HG03196 (cell line): ENCODE results near the gene ACMSD.
"Not testable (repeated sequence)": the region's sequence is repeated elsewhere in the genome, so short reads cannot be mapped to it uniquely, and the experiment has no call there.

Source experiments
- ATAC-seq: cut with Tn5 transposase; IDR thresholded peaks from one replicate; pipeline ENCODE4 v1.9.1; 2021; ENCODE audit not compliant: unreplicated experiment

The ACMSD gene

DNA sequence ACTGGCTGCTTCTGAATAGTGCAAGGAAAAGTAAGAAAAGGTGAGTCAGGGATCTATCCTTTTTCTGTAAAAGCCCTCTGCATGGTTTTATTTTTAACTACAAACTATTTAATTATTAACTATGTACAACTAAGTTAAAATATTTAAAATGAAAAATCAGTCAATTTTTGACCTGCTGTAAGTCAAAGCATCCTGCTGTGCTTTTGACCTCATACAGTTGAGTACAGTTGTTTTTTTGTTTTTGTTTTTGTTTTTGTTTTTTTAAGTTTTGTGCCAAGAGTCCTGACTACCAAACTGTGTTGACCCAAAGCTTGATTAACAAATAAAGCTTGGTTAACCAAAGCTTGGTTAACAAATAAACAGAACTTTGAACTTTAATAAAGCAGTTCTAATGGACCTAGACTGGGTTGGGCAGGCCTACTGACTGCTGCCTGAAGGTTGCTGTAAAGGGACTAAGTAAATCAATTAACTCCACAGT, at the start of gene ACMSD:
Gene ACMSD (plus strand): TSS at position 474 of the 478 bp plus-strand sequence. CDS start 67 bp downstream, outside the sequence.
- ATAC-seq: no peak

DNA sequence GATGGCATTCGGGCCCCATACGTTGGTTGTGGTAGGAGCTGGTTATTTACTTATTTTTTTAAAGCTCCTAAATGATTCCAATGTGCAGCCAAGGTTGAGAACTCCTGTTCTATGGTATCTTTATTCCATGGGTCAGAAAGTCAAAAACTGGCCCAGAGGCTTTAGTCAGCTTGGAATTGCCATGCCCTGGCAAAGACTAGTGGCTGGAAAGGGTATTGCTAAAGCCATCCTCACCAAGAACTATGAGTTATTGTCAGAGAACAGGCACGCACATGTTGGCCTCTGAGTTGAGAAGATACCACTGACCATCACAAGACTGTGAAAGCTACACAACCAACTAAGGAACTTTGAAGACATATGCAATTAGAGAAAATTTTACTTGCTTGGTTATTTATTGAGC, 47.9 kb upstream of the ACMSD start:
- no peak for ATAC-seq

DNA sequence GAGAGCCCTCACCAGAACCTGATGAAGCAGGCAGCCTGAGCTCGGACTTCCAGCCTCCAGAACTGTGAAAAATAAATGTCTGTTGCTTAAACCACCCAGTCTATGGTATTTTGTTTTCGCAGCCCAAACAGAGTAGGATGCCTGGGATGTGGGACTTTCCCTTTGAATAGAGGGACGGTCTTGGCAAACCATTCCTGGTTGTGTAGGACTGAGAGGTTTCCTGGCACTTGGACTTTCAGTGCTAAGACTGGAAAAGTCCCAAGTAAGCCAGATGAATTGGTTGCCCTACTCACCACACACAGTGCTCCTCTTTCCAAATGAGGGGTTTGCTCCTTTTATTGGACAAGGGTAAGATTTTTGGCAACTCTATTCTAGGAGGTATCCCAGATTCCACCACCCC, 46.8 kb upstream of the ACMSD start:
- ATAC-seq: no peak

DNA sequence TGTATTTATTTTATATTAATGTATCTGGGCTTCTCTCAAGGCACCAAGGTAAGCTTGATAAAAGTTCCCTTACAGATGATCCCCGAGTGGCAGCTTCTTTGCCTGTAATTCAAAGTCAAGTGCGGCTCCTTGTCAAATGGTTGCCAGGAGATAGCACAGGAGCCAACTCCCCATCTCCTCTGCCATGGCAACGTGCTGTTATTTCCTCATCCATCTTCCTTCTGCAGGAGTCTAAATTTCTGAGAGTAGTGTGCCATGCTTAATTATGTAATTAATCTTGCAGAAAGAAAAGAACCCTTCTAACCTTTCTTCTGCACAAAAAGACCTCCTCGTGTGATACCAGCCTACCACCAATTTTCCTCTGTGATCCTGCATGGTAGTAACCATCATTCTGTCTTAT, 46.2 kb upstream of the ACMSD start:
- ATAC-seq: no peak

DNA sequence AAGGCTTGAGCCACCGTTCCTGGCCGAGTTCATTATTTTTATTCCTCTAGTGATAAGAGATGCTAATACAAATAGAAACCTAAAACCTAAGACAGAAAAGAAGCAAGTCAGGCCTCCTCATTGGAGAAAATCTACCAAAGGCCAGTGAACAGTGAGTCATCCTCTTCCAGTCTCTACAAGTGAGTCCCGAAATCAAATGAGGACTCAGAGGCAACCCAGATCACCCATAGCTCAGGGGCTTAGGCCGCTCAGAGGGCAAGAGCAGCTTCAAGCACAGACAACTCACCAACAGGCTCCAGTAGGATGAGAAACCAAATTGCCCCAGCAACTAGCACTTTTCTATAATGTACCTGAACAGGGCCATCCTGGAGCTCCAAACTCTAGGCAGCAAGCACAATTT, 42.7 kb upstream of the ACMSD start:
- no peak for ATAC-seq

DNA sequence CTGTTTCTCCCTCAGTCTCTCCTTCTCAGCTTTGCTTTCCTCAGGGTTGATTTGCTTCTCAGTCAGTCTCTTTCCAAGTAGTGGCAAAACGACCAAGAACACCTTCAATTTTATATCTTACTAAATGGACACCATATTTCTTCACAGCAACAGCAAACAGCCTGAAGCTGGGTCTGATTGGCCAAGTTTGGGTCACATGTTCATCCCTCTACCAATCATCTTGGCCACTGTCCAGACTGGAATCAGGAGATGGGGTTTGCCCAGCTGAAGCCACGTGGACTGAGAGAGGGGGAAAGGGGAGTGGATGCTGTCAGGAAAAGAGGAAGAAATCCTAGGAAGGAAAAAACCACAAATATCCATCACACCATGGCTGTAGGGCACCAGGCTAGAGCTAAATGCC, 42.0 kb upstream of the ACMSD start:
- no peak for ATAC-seq

DNA sequence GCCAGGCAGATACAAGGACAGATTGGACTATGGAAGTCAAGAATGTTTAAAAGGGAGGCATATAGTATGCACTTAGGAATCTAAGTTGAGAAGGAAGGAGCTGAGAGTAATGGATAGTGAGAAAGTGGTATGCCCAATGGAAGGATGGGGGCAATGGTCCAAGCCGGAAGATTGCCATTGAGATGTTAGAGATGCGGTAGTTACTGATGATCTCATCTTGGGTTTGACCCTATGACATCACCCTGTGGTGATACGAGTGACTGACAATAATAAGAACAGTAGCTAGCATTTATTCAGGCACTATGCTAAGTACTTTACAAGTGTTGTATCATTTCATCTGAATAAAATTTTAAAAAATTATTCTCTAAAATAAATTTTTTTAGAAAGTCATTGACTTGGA, 38.5 kb upstream of the ACMSD start:
- no peak for ATAC-seq

DNA sequence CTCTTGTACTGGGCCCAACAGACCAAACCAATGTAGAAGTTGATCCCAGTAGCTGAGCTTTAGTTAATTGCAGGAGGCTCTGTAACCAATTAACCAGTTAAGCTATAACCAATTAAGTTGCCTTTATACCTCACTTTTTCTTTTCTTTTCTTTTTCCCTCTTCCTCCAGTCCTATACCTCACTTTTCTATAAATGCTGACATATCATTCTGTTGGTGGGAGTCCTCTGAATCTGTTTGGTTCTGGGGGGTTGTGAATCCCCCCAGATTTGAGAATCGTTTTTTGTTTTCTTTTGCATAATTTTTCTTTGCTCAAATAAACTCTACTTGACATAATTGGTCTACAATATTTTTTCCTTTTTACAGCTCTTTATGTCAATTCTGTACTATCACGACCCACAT, 38.1 kb upstream of the ACMSD start:
- ATAC-seq: no peak

DNA sequence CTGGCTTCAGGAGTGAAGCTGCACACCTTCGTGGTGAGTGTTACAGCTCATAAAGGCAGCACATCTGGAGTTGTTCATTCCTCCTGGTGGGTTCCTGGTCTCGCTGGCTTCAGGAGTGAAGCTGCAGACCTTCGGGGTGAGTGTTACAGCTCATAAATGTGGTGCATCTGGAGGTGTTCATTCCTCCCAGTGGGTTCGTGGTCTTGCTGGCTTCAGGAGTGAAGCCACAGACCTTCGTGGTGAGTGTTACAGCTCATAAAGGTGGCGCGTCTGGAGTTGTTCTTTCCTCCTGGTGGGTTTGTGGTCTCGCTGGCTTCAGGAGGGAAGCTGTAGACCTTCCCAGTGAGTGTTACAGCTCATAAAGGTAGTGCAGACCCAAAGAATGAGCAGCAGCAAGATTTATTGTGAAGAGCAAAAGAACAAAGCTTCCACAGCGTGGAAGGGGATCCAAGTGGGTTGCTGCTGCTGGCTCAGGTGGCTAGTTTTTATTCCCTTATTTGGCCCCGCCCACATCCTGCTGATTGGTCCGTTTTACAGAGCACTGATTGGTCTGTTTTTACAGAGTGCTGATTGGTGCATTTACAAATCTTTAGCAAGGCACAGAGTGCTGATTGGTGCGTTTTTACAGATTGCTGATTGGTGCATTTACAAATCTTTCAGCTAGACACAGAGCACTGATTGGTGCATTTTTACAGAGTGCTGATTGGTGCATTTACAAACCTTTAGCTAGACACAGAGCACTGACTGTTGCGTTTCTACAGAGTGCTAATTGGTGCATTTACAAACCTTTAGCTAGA, 34.6 kb upstream of the ACMSD start:
- not testable (repeated sequence) for ATAC-seq

DNA sequence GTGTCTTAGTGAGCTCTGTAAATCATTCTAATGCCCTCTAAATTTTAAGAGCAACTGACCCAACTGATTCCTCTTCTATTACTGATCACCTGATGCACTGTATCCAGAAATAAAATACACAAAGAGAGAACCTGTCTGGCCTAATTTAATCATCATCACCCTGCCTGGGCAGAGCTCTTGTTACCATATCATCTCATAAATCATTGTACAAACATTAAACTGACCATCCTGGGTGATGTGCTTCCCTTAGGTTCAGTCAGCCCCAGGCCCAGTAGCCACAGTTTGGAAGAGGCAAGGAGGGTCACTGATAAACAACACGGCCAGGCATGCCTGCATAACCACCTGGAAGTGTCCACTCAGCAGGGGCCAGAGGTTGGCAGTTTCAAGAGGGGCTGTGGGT, 22.7 kb upstream of the ACMSD start:
- no peak for ATAC-seq

DNA sequence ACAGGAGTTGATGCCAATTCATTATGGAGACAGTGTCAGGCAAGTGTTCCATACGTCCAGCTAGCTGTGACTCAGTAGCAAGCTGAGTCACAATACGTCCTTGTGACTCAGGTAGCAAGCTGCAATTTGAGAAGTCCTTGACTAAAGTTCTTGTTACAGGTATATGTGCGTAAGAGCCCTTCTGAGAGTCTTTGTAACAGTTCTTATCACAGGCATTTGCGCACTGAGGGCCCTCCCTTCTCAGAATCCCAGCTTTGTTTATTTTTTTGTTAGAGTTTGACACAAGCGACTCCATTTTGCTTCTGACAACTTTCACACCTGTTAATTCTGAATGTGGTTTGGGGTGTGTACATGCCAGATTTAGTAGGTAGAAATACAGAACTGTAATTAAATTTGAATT, 20.1 kb upstream of the ACMSD start:
- no peak for ATAC-seq

DNA sequence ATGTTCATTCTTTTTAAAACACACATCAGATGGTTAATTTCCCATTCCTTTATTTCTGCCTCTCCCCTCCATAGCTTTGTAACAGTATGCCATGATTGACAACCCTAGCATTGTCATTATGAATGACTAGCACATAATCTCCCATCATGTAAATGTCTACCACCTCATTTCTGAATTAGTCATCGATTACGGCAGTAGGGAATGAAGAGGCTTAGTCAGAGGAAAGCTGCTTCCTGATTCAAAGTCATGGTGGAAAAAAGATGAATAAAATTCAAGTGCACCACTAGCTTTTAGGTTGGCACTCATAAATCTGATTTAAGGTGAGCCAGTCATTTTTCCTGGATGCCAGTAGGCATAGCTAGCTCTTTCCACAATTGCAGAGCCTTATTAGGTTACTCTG, 19.1 kb upstream of the ACMSD start:
- ATAC-seq: no peak

DNA sequence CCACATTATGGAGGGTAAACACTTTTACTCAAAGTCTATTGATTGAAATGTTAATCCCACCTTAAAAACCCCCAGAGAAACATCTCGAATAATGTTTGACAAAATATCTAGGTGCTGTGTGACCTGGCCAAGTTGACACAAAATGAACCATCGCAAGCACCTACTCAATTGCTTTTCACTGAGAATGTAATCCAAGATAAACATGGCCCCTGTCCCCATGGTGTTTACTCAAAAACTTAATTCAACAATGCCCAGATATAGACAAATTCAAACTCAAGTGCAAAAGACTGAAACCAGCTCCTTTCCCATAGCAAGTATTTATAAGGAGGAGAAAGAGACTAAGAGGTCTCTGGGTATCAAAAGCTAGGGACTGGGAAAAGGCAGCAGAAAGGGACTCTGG, 15.0 kb upstream of the ACMSD start:
- ATAC-seq: no peak

DNA sequence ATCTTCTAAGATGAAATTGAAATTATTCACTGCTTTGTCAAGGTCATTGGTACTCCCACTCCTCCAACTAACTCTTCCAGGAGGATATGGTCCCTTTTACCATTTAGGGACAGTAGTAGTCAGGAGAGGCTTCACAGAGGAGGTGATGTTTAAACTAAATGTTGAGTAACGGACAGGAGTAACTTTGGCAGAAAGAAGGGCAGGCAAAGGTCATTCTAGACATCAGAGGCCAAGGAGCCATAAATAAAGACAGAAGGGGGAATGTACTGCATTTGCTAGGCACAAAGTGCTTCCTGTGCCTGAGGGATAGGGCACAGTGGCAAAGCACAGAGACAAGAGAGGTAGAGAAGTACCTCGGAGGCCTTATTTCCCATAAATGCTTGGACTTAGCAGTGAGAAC, 14.6 kb upstream of the ACMSD start:
- no peak for ATAC-seq

DNA sequence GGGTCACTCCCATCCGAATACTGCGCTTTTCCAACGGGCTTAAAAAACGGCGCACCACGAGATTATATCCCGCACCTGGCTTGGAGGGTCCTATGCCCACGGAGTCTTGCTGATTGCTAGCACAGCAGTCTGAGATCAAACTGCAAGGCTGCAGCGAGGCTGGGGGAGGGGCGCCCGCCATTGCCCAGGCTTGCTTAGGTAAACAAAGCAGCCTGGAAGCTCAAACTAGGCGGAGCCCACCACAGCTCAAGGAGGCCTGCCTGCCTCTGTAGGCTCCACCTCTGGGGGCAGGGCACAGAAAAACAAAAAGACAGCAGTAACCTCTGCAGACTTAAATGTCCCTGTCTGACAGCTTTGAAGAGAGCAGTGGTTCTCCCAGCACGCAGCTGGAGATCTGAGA, 12.7 kb upstream of the ACMSD start:
- ATAC-seq: not testable (repeated sequence)

DNA sequence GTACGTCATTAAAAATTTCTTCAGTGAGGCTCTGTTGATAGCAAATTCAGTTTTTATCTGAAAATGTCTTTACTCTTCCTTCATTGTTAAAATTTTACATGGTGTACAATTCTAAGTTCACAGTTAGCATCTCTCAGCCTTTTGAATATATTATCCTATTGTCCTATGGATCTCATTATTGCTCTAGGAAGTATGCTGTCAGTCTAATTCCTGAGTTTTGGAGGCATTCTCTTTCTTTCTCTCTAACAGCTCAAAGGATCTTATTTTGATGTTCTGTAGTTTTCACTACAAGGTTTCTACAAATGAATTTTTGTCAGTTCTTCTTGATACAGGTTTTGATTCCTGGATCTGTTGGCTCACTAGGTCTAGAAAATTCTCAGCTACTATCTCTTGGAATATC, 2.9 kb upstream of the ACMSD start:
- ATAC-seq: no peak

DNA sequence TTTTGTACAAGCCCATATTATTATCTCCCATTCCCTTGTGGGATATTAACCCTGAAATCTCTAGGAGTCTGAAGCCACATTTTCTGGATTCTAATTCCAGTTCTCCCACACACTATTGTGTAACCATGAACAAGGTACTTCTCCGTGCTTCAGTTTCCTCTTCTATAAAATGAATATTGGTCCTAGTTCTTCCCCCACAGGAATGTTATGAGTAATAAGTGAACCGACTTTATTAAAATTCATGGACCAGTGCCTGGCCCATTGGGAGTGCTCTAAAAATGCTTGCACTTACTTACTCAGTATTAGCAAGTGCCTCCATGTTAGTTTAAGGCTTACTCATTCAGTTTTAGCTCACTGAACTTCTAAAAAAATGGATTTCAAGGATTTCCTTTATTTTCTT, 1.4 kb upstream of the ACMSD start:
- no peak for ATAC-seq

DNA sequence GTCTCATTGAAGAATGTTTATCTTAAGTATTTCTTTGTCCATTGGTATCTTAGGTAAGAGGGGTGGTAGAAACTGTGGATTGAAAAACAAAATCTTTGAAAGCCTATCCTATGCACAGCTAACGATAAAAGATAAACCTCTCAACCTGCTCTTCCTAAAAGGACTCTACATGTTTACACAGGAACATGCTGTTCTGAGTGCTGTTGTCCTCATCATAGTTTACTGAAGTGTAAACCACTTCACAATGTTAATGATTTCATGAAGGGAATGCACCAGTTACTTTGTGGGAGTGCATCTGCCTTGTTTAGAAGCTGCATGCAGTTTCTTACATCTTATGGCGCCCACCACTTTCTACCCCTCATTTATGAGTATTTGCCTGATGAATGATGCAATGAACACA, 1.2 kb downstream of the ACMSD start:
- no peak for ATAC-seq

DNA sequence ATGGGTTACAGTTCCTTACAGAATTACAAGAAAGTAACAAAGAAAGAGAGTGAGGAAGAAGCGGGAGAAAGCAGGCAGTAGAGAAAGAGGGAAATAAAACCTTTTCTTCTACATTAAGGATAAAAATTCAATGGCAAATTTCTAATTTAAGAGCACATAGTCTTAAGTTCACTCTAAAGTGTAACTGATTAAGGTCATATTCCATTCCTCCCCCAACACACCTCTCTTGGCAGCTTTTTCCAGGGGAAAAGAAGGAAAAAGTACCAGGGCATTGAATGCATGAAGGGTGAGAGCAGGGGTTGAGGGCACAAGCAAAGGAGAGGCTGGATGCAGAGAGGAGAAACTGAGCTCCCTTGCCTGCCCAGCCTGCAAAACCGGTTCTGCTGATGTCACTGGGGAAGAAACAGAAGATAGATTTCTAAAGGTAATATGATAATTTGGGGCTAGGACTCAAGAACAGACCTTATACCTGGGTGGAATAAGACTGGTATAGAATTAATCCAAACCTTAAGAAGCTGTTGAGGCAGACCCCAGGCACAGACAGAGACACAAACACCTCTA, 4.6 kb downstream of the ACMSD start:
- ATAC-seq: no peak

DNA sequence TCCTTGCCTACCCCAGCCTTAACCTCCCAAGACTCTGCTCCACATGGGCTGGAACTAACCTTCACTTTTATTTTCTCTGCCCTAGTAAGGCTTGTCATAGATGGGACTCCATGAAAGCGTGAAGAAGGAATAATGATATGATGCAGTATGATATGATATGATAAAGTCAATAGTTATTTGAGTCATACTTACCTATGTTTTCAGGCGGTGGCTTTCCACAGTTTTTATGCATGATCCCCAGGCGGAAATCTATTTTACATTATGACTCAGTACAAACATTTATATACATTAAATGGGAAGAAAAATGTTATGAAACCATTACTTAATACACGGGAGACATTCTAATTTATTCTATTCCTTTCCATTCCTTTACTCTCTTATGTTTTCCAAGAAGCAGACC, 5.6 kb downstream of the ACMSD start:
- no peak for ATAC-seq

DNA sequence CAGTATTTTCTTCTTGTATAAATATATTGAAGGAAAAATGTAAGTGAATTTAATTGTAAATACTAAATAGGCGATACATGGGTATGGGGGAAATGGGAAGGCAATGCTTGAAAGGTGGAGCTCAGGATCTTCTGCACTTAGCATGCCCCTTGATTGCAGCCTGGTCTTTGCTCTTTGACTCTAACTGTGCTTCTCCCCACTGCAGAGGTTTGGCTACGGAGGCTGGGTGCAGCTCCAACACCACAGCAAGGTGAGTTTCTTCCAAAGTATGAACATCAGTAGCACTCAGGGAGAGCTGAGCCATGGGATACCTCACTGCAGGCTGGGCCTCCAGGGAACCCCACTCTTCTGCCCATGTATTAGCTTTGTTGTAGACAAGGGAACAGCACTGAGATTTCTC, 6.6 kb downstream of the ACMSD start:
- no peak for ATAC-seq

DNA sequence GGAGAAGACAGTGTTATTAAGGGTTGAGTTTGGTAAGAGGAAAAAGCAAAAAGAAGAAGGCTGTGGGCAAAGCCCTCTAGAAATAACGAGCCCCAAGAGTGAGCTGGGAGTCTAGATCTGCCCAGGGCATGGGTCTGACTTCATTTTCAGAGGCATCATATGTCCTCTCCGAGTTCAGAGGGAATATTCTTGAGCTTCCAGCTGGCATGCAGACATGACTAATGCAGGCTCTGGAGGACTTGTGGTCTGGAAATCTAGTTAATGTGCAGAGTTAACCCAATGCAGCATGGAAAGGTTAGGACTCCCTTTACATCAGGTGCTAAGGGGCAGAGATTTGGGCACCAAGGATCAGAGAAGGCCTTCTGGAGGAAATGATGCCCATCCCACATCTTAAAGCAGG, 7.3 kb downstream of the ACMSD start:
- ATAC-seq: no peak

DNA sequence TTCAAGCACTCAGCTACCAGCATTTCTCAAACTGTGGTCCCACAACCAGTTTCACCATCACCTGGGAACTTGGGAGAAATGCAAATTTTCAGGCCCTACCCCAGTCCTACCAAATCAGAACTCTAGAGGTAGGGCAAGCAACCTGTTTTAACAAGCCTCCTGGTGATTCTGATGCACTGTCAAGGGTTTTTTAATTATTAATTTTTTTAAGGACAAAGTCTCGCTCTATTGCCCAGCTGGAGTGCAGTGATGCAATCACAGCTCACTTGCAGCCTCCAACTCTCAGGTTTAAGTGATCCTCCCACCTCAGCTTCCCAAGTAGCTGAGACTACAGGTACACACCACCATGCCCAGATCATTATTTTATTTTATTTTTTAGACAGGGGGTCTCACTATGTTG, 7.8 kb downstream of the ACMSD start:
- no peak for ATAC-seq
